GM23248 (cell line): Measurements from ENCODE around the gene PES1.

Experiments used
- EZH2 ChIP-seq: fragments of 200-600 bp; sonication (generic); IDR thresholded peaks from 2 replicates; pipeline ENCODE4 v1.6.1; 2018; ENCODE audit warnings: antibody characterized with exemption, mild to moderate bottlenecking; ENCODE audit not compliant: insufficient read depth, poor library complexity, severe bottlenecking
- EZH2phosphoT487 ChIP-seq: fragments of 200-600 bp; sonication (generic); IDR thresholded peaks from 2 replicates; pipeline ENCODE4 v1.6.1; 2018; ENCODE audit warnings: antibody characterized with exemption, moderate library complexity, mild to moderate bottlenecking, low read depth; ENCODE audit not compliant: insufficient read depth

DNA sequence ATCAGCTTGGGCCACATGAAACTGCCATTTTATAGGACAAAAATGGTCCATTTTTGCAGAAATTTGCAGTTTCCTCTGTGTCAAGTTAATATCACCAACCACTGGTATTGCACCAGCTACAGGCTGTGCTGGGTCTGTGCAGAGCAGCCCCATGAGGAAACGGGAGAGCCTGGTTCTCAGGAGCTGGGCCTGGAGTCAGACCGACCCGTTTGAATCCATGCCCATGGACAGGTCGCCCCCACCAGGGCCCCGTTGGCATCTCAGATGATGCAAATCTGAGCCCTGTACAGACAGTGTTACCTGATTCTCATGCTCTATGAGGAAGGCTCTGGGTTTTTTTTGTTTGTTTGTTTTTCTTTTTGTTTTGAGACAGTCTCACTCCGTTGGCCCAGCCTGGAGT lies 35.3 kb downstream of the PES1 start:
- no peak for TF ChIP-seq EZH2
- TF ChIP-seq EZH2phosphoT487 = no peak
